ENCODE data around the gene BICDL2. TPM values are rescaled to one million over a fixed set of nuclear protein-coding genes. Genes with fewer than 3 reads are reported as not detected.
A peak's percentile ranks its signal among the peaks of the same experiment; 100 is the strongest.

BICDL2 gene
- total RNA-seq, 1 donor from 2014 or later: 5.1 TPM

DNA sequence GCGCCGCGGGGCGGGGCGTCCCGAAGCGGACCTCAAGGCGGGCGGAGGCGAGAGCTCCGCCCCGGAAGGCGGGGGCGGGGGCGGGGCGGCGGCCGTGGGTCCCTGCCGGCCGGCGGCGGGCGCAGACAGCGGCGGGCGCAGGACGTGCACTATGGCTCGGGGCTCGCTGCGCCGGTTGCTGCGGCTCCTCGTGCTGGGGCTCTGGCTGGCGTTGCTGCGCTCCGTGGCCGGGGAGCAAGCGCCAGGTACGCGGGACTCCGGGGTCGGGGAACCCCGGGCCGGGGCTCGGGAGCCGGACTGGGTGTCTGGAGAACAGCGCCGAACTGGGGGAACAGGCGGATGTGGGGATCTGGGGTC is 16.5 kb downstream of the BICDL2 start, which contains the start of gene TNFRSF12A:
TSS of gene TNFRSF12A (plus strand) at position 122 of the 357 bp plus-strand sequence. CDS start at position 152, 30 bp downstream.
- no peaks in the 10 kb centered on the region for H3K9me3 Mint-ChIP-seq
- H3K27ac Mint-ChIP-seq: peak within 1 kb of the TSS; percentile 99
- H3K36me3 Mint-ChIP-seq: peaks cover 4% of the 10 kb centered on the region
- DNase-seq (ENCODE audit: low spot score in 2 of 2, unreplicated experiment in 2 of 2): peak; percentile 61 to 75
- H3K4me3 Mint-ChIP-seq: peak within 1 kb of the TSS; percentile 84
- H3K4me1 Mint-ChIP-seq: peaks cover 54% of the 10 kb centered on the region
- H3K27me3 Mint-ChIP-seq (ENCODE audit: low read depth): peaks cover 20% of the 10 kb centered on the region
- TF ChIP-seq, protein P1, sequence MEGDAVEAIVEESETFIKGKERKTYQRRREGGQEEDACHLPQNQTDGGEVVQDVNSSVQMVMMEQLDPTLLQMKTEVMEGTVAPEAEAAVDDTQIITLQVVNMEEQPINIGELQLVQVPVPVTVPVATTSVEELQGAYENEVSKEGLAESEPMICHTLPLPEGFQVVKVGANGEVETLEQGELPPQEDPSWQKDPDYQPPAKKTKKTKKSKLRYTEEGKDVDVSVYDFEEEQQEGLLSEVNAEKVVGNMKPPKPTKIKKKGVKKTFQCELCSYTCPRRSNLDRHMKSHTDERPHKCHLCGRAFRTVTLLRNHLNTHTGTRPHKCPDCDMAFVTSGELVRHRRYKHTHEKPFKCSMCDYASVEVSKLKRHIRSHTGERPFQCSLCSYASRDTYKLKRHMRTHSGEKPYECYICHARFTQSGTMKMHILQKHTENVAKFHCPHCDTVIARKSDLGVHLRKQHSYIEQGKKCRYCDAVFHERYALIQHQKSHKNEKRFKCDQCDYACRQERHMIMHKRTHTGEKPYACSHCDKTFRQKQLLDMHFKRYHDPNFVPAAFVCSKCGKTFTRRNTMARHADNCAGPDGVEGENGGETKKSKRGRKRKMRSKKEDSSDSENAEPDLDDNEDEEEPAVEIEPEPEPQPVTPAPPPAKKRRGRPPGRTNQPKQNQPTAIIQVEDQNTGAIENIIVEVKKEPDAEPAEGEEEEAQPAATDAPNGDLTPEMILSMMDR (IDR thresholded peaks at IDR 0.05; ENCODE audit: unreplicated experiment): no peak

DNA sequence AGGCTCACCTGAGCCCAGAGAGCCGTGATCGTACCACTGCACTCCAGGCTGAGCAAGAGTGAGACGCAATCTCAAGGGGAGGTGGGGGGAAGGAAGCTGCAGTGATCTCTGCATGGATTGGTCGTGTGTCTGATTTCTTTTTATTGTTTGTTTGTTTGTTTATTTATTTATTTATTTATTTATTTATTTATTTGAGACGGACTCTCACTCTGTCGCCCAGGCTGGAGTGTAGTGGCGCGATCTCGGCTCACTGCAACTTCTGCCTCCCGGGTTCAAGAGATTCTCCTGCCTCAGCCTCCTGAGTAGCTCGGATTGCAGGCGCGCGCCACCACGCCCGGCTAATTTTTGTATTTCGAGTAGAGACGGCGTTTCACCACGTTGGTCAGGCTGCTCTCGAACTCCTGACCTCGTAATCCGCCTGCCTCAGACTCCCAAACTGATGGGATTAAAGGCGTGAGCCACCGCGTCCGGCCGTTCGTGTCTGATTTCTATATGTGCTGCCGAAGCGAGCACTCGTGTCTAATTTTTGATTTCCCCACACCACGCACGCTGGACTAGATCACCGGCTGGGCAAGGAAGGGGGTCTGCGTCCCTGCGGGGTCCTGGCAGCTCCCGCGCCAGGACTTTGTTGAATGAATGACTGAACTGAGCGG is 17.0 kb downstream of the BICDL2 start:
- H3K27ac Mint-ChIP-seq: peak overlapping the region; percentile 97
- peaks cover 59% of the 10 kb centered on the region for H3K4me1 Mint-ChIP-seq
- peaks cover 6% of the 10 kb centered on the region for H3K36me3 Mint-ChIP-seq

DNA sequence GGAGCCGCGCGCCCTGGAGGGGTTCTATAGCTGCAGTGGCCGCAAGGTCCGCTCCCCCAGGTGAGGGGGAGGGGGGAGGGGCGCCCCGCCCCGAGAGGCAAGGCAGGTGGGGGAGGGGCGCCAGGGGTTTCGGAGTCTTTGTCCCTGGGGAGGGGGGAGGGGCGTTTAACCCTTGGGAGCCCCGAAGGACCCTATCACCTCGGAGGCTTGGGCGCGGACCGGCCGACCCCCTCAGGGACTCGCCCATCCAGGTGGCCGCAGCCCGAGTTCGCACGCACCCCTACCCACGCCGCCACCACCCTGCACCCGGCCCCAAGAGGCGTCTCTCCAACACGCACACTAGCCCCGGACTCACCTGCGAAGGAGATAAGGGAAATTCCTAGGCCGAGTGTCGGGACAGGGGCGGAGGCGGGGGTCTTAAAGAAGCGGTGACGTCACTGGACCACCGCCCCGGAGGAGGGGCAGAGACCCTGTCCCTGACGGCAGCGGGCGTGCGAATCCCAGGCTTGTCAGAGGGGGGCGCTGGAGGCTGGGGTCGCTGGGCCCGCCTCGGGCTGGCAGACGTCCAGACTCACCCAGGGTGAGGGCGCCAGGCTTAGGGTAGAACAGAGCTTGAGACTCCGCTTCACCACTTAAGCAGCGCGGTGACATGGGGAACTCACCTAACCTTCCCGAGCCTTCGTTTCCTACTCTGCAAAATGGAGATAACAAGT is 18.8 kb downstream of the BICDL2 start, which contains the start of gene CLDN6:
TSS of gene CLDN6 (minus strand) at position 390 of the 713 bp plus-strand sequence. CDS start 2,162 bp downstream, outside the sequence.
- Mint-ChIP-seq H3K4me3 (peak within 1 kb of the TSS; percentile 89), H3K27ac (peak within 1 kb of the TSS; percentile 96), H3K4me1 (peaks cover 64% of the 10 kb centered on the region), H3K27me3 (ENCODE audit: low read depth) (peaks cover 40% of the 10 kb centered on the region), H3K9me3 (no peaks in the 10 kb centered on the region), H3K36me3 (peaks cover 4% of the 10 kb centered on the region)
- DNase-seq (ENCODE audit: low spot score in 2 of 2, unreplicated experiment in 2 of 2): peak; percentile 88 to 95
- TF ChIP-seq, protein P1 (IDR thresholded peaks at IDR 0.05; ENCODE audit: unreplicated experiment): peak; percentile 72

More for the DNA sequence above, 17.0 kb downstream of the BICDL2 start:
- DNase-seq (ENCODE audit: low spot score in 2 of 2, unreplicated experiment in 2 of 2): no peak
- Mint-ChIP-seq H3K27me3 (ENCODE audit: low read depth) (peaks cover 25% of the 10 kb centered on the region), H3K4me3 (peak overlapping the region; percentile 84), H3K9me3 (no peaks in the 10 kb centered on the region)
- TF ChIP-seq, protein P1 (IDR thresholded peaks at IDR 0.05; ENCODE audit: unreplicated experiment): no peak

DNA sequence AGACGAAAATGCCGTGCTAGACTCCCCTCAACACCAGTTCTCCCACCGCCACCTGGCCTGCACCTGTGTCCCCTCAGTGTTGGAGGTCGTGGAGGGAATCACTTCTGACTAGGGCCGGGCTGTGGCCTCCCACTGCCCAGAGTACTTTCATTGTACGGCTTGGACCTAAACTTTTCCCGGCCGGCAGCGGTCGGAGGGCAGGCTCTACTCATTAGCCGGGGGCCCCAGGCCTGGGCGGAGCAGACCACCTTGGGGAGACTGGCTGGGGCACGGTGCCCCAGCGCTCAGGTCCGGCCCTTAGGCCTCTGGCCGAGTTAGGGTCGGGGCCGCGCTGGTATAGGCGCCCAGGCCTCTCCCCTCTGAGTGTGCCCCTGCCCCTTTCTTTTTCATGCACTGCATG is 19.4 kb downstream of the BICDL2 start:
- Mint-ChIP-seq H3K4me3 (peak overlapping the region; percentile 89), H3K27ac (peak overlapping the region; percentile 90)
- TF ChIP-seq, protein P1 (IDR thresholded peaks at IDR 0.05; ENCODE audit: unreplicated experiment): no peak

DNA sequence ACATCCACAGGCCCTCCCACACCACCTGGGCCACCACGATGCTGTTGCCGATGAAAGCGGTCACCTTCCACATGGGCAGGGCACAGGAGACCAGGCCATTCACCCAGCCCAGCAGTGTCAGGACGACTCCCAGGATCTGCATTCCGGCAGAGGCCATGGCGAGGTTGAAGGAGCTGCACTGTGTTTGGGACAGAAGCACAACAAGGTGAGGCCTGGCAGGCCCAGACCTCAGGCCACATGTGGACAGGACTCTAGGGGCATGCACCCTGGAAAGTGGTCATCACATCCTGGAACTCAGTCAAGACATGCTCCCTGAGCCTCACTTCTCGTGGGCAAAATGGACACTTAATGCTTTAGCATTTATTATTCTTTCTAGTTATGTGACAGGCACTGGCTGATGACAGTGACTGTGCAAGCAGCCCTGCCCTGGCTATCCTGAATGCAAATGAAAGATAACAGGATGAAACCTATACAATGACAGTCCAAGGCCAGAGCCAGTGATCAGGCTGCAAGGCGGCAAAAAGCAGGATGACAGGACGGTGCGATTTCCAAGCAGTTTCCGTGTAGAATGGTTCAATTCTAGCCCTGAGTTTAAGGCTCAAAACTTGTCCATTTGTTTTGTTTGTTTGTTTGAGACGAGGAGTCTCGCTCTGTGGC is 20.8 kb downstream of the BICDL2 start:
- Mint-ChIP-seq H3K4me3 (peak overlapping the region; percentile 89), H3K27ac (peak overlapping the region; percentile 93), H3K36me3 (peaks cover 4% of the 10 kb centered on the region), H3K4me1 (peaks cover 59% of the 10 kb centered on the region), H3K9me3 (no peaks in the 10 kb centered on the region), H3K27me3 (ENCODE audit: low read depth) (peaks cover 53% of the 10 kb centered on the region)
- DNase-seq (ENCODE audit: low spot score in 2 of 2, unreplicated experiment in 2 of 2): no peak
- TF ChIP-seq, protein P1 (IDR thresholded peaks at IDR 0.05; ENCODE audit: unreplicated experiment): no peak

More for the DNA sequence above, 19.4 kb downstream of the BICDL2 start:
- DNase-seq (ENCODE audit: low spot score in 2 of 2, unreplicated experiment in 2 of 2): no peak
- H3K9me3 Mint-ChIP-seq: no peaks in the 10 kb centered on the region
- peaks cover 46% of the 10 kb centered on the region for H3K27me3 Mint-ChIP-seq (ENCODE audit: low read depth)
- H3K4me1 Mint-ChIP-seq: peaks cover 64% of the 10 kb centered on the region
- peaks cover 4% of the 10 kb centered on the region for H3K36me3 Mint-ChIP-seq

All from mesothelial cell of epicardium (in vitro differentiated cells).